IMR-90 (cell line): ENCODE results near the gene ELFN1. TPM values are rescaled to one million over a fixed set of nuclear protein-coding genes. Genes with fewer than 3 reads are reported as not detected.

Experiments
- ATAC-seq: fragments of 200-7000 bp; cut with Tn5 transposase; 2 replicates; pipeline ENCODE4 v1.9.1; 2020; ENCODE audit warnings: low read depth, mild to moderate bottlenecking, moderate library complexity
- BruUV-seq: library from RNA; stranded (reverse); fragments of 400-500 nt; replicated peaks from 2 replicates; lab custom pipeline; 2021; lab: Mats Ljungman, UMichigan
- CTCF ChIA-PET: fragments of 300-600 bp; formaldehyde crosslinking; extraction: SDS; loops from one replicate; lab custom pipeline; 2021; ENCODE audit warnings: antibody characterized with exemption; lab: Yijun Ruan, JAX
- POLR2A ChIA-PET: fragments of 300-600 bp; sonication (Branson Sonifier 250); formaldehyde crosslinking; loops from one replicate; lab custom pipeline; 2022; ENCODE audit warnings: antibody characterized with exemption; ENCODE audit not compliant: unreplicated experiment; lab: Charles Lee
- DNase-seq: peaks from one replicate; pipeline ENCODE4 v3.0.0; 2013
- H2AFZ ChIP-seq: replicated peaks from 2 replicates; pipeline ENCODE3; 2013; ENCODE audit warnings: low read length, mild to moderate bottlenecking; ENCODE audit not compliant: poor library complexity
- H2AK5ac ChIP-seq: 2 replicates; pipeline ENCODE4 v1.6.1; 2013; ENCODE audit warnings: low read depth, low read length, inconsistent platforms
- H2AK9ac ChIP-seq: replicated peaks from 2 replicates; pipeline ENCODE3; 2013; ENCODE audit warnings: mild to moderate bottlenecking, low read depth, low read length, moderate library complexity; ENCODE audit not compliant: poor library complexity
- H2BK120ac ChIP-seq: 2 replicates; pipeline ENCODE4 v1.6.1; 2013; ENCODE audit warnings: low read depth, low read length, inconsistent platforms
- H2BK15ac ChIP-seq: 3 replicates; pipeline ENCODE4 v1.6.1; 2013; ENCODE audit warnings: low read depth, low read length, inconsistent platforms
- H2BK20ac ChIP-seq: 2 replicates; pipeline ENCODE4 v1.6.1; 2013; ENCODE audit warnings: low read depth, mild to moderate bottlenecking, inconsistent platforms, low read length, moderate library complexity
- H2BK5ac ChIP-seq: 2 replicates; pipeline ENCODE4 v1.6.1; 2013; ENCODE audit warnings: mild to moderate bottlenecking, low read depth, low read length, inconsistent platforms; ENCODE audit not compliant: poor library complexity, severe bottlenecking
- H3K14ac ChIP-seq: replicated peaks from 2 replicates; pipeline ENCODE4 v1.6.1; 2013; ENCODE audit warnings: low read depth, low read length, inconsistent platforms
- H3K18ac ChIP-seq: 2 replicates; pipeline ENCODE4 v1.6.1; 2013; ENCODE audit warnings: low read depth, low read length, control low read depth
- H3K23ac ChIP-seq: 2 replicates; pipeline ENCODE4 v1.6.1; 2013; ENCODE audit warnings: low read depth, low read length, inconsistent platforms
- H3K27ac ChIP-seq: 2 replicates; pipeline ENCODE4 v1.5.1; 2013; ENCODE audit warnings: mild to moderate bottlenecking, control low read depth, low read length; ENCODE audit not compliant: insufficient read depth
- H3K27me3 ChIP-seq: 2 replicates; pipeline ENCODE4 v1.6.1; 2013; ENCODE audit warnings: low read length; ENCODE audit not compliant: control insufficient read depth, insufficient read depth
- H3K36me3 ChIP-seq: 2 replicates; pipeline ENCODE4 v1.6.1; 2013; ENCODE audit warnings: low read length, mixed read lengths; ENCODE audit not compliant: control insufficient read depth, insufficient read depth
- H3K4ac ChIP-seq: 2 replicates; pipeline ENCODE4 v1.6.1; 2013; ENCODE audit warnings: low read depth, low read length, inconsistent platforms
- H3K4me1 ChIP-seq: 2 replicates; pipeline ENCODE4 v1.6.1; 2013; ENCODE audit warnings: low read length, mixed read lengths; ENCODE audit not compliant: control insufficient read depth, insufficient read depth
- H3K4me2 ChIP-seq: 2 replicates; pipeline ENCODE4 v1.6.1; 2013; ENCODE audit warnings: low read depth, mild to moderate bottlenecking, control low read depth, low read length, moderate library complexity
- H3K4me3 ChIP-seq: 2 replicates; pipeline ENCODE4 v1.5.1; 2013; ENCODE audit warnings: low read depth, mild to moderate bottlenecking, control low read depth, low read length, moderate library complexity; ENCODE audit not compliant: insufficient read depth
- H3K56ac ChIP-seq: 2 replicates; pipeline ENCODE4 v1.6.1; 2013; ENCODE audit warnings: low read length, inconsistent platforms; ENCODE audit not compliant: insufficient read depth; ENCODE audit errors: extremely low read depth
- H3K79me1 ChIP-seq, 2 experiments: 2 replicates each; pipeline ENCODE4 v1.6.1; 2013; ENCODE audit warnings: low read length in 2 of 2, inconsistent platforms in 1 of 2, low read depth in 1 of 2
- H3K9ac ChIP-seq: 2 replicates; pipeline ENCODE4 v1.6.1; 2013; ENCODE audit warnings: low read depth, low read length, control low read depth
- H3K9me1 ChIP-seq: 2 replicates; pipeline ENCODE4 v1.6.1; 2013; ENCODE audit warnings: low read length, inconsistent platforms; ENCODE audit not compliant: insufficient read depth
- H3K9me3 ChIP-seq: 2 replicates; pipeline ENCODE4 v1.6.1; 2013; ENCODE audit warnings: low read length; ENCODE audit not compliant: control insufficient read depth, insufficient read depth
- H4K20me1 ChIP-seq: 2 replicates; pipeline ENCODE4 v1.6.1; 2013; ENCODE audit warnings: low read length, inconsistent platforms; ENCODE audit not compliant: insufficient read depth
- H4K5ac ChIP-seq: 2 replicates; pipeline ENCODE4 v1.6.1; 2013; ENCODE audit warnings: mild to moderate bottlenecking, low read depth, low read length, control low read depth
- H4K8ac ChIP-seq, 2 experiments: 2 replicates each; pipeline ENCODE4 v1.6.1; 2013; ENCODE audit warnings: low read depth in 2 of 2, low read length in 2 of 2, control low read depth in 1 of 2, inconsistent platforms in 1 of 2
- H4K91ac ChIP-seq: 2 replicates; pipeline ENCODE4 v1.6.1; 2013; ENCODE audit warnings: low read depth, low read length, inconsistent platforms; ENCODE audit not compliant: insufficient read depth
- BHLHE40 ChIP-seq: fragments of 150-350 bp; IDR thresholded peaks from 2 replicates; pipeline ENCODE4 v1.6.1; 2016; ENCODE audit warnings: mild to moderate bottlenecking, low read depth, low read length
- CHD1 ChIP-seq: IDR thresholded peaks from 2 replicates; pipeline ENCODE4 v1.6.1; 2012; ENCODE audit warnings: low read depth, low read length, improper control_type of control experiment
- CTCF ChIP-seq: conservative IDR thresholded peaks from 2 replicates; pipeline ENCODE4 v1.5.1; 2012; ENCODE audit warnings: mild to moderate bottlenecking, low read depth, low read length, improper control_type of control experiment
- FOS ChIP-seq: fragments of 150-350 bp; IDR thresholded peaks from 2 replicates; pipeline ENCODE4 v1.6.1; 2016; ENCODE audit warnings: low read depth, low read length
- MAZ ChIP-seq: IDR thresholded peaks from 2 replicates; pipeline ENCODE4 v1.6.1; 2012; ENCODE audit warnings: low read depth, mild to moderate bottlenecking, low read length, improper control_type of control experiment, moderate library complexity, borderline replicate concordance
- MXI1 ChIP-seq: IDR thresholded peaks from 2 replicates; pipeline ENCODE4 v1.6.1; 2012; ENCODE audit warnings: low read depth, mild to moderate bottlenecking, low read length, moderate library complexity, borderline replicate concordance
- NFE2L2 ChIP-seq: fragments of 150-350 bp; IDR thresholded peaks from 2 replicates; pipeline ENCODE4 v1.6.1; 2016; ENCODE audit warnings: low read depth, mild to moderate bottlenecking, low read length
- POLR2A ChIP-seq: IDR thresholded peaks from 2 replicates; pipeline ENCODE4 v1.6.1; 2012; ENCODE audit warnings: mild to moderate bottlenecking, low read depth, low read length
- SMC3 ChIP-seq: fragments of 150-350 bp; IDR thresholded peaks from 2 replicates; pipeline ENCODE4 v1.6.1; 2016; ENCODE audit warnings: low read depth, mild to moderate bottlenecking, antibody characterized with exemption, low read length, moderate library complexity
- WGBS, 2 experiments: methylation state at CpG; one replicate each; pipeline versions ENCODE4 v1.1.5 to v1.1.7; 2013; ENCODE audit warnings: missing lambda C conversion rate in 2 of 2; ENCODE audit not compliant: insufficient read length in 1 of 2; ENCODE audit errors: extremely low coverage in 2 of 2; 5-methylcytosine and 5-hydroxymethylcytosine counted together
- dilution Hi-C: fragments of 300-500 bp; cut with HindIII; formaldehyde crosslinking; loops from one replicate; pipeline ENCODE4 v1.14.3; 2018; ENCODE audit warnings: low sequenced_read_pairs; ENCODE audit not compliant: unreplicated experiment
- in situ Hi-C: fragments of 300-500 bp; cut with MboI; formaldehyde crosslinking; loops from 3 replicates; pipeline ENCODE4 v1.14.3; 2019; ENCODE audit warnings: low sequenced_read_pairs, inconsistent platforms, mixed read lengths
- intact Hi-C: fragments of 100-400 bp; cut with micrococcal nuclease; formaldehyde crosslinking; loops from 2 replicates; pipeline ENCODE4 v1.10.0; 2022
- polyA plus RNA-seq, 3 experiments: library from polyadenylated mRNA; depleted of rRNA; stranded (reverse); fragments of >200 nt; gene quantifications; 2 replicates each; pipeline ENCODE4 v1.2.3, GENCODE V29; 2012; ENCODE audit warnings: low replicate concordance in 1 of 3
- total RNA-seq: library from RNA; depleted of rRNA; stranded (reverse); fragments of >200 nt; gene quantifications from 2 replicates; pipeline ENCODE4 v1.2.3, GENCODE V29; 2012

The ELFN1 gene
- total and polyA plus RNA-seq, 2 of the 4 experiments (the other 2 are of a cell fraction), result 1.6 to 5.2 TPM

GRCh38 chr7:1702652-1703051 lies 32.6 kb downstream of the ELFN1 start:
- Histone ChIP-seq H2AK5ac (no peak overlapping the region), H4K8ac (no peak overlapping the region), H2AFZ (no peak overlapping the region), H3K27me3 (peaks cover 2% of the 10 kb centered on the region), H3K56ac (no peak overlapping the region), H4K5ac (no peak overlapping the region), H3K36me3 (no peaks in the 10 kb centered on the region), H2AK9ac (no peak overlapping the region), H2BK15ac (no peak overlapping the region), H3K4me1 (no peaks in the 10 kb centered on the region), H3K9me3 (peaks cover 2% of the 10 kb centered on the region), H3K9ac (no peak overlapping the region), H2BK20ac (no peak overlapping the region), H3K4ac (no peak overlapping the region), H3K4me3 (no peak overlapping the region), H2BK120ac (no peak overlapping the region), H3K18ac (no peak overlapping the region), H4K20me1 (peaks cover 3% of the 10 kb centered on the region; the same call in 1 of the 2 replicates), H4K91ac (no peak overlapping the region), H3K14ac (no peak overlapping the region), H3K4me2 (no peak overlapping the region), H2BK5ac (no peak overlapping the region), H3K23ac (no peak overlapping the region), H3K27ac (no peak overlapping the region), H3K79me1 (no peaks in the 10 kb centered on the region; a peak in 1 of 4 replicates), H3K9me1 (peaks cover 3% of the 10 kb centered on the region; the same call in 1 of the 2 replicates)
- ATAC-seq, result no peak
- no peak for DNase-seq
- dilution Hi-C loops (no loop called here), intact Hi-C loops (no loop called here), in situ Hi-C loops (no loop called here)
- no peak for TF ChIP-seq SMC3
- no peak for TF ChIP-seq MAZ
- no peak for TF ChIP-seq BHLHE40
- no peak for TF ChIP-seq NFE2L2
- TF ChIP-seq POLR2A, result no peak
- TF ChIP-seq CHD1, result no peak
- no peak for TF ChIP-seq FOS
- no peak for TF ChIP-seq MXI1
- TF ChIP-seq CTCF, result no peak
- WGBS, 2 experiments, result no CpG with 5 or more reads among the region's 4 CpGs
- BruUV-seq, result no TSS peak
- ChIA-PET POLR2A (no interaction called here), CTCF (no interaction called here)
